Smooth muscle cell (in vitro differentiated cells): ENCODE results near the gene R3HDM4. TPM values are rescaled to one million over a fixed set of nuclear protein-coding genes. Genes with fewer than 3 reads are reported as not detected.

Experiments used
- DNase-seq: peaks from one replicate; lab custom pipeline; 2025; ENCODE audit not compliant: unreplicated experiment; lab: John Stamatoyannopoulos, UW
- H2AFZ ChIP-seq: fragments of 200-600 bp; sonication (generic); 2 replicates; pipeline ENCODE4 v1.6.0; 2016; ENCODE audit warnings: antibody characterized with exemption, low read depth, mild to moderate bottlenecking
- H3F3A ChIP-seq: fragments of 200-600 bp; sonication (generic); 2 replicates; pipeline ENCODE4 v1.6.0; 2017; ENCODE audit warnings: antibody characterized with exemption, low read depth
- H3K27ac ChIP-seq: fragments of 200-600 bp; sonication (generic); 2 replicates; pipeline ENCODE4 v1.5.1; 2016; ENCODE audit warnings: low read depth, mild to moderate bottlenecking
- H3K27me3 ChIP-seq: fragments of 200-600 bp; sonication (generic); 2 replicates; pipeline ENCODE4 v1.6.1; 2016; ENCODE audit warnings: low read depth, mild to moderate bottlenecking
- H3K36me3 ChIP-seq: fragments of 200-600 bp; sonication (generic); 2 replicates; pipeline ENCODE4 v1.5.1; 2016; ENCODE audit warnings: low read depth
- H3K4me1 ChIP-seq: fragments of 200-600 bp; sonication (generic); 2 replicates; pipeline ENCODE4 v1.5.1; 2016; ENCODE audit warnings: low read depth
- H3K4me2 ChIP-seq: fragments of 200-600 bp; sonication (generic); 2 replicates; pipeline ENCODE4 v1.6.0; 2016; ENCODE audit warnings: mild to moderate bottlenecking
- H3K4me3 ChIP-seq: fragments of 200-600 bp; sonication (generic); 2 replicates; pipeline ENCODE4 v1.5.1; 2016; ENCODE audit warnings: mild to moderate bottlenecking
- H3K79me2 ChIP-seq: fragments of 200-600 bp; sonication (generic); 2 replicates; pipeline ENCODE4 v1.6.0; 2016; ENCODE audit warnings: low read depth, mild to moderate bottlenecking
- H3K9ac ChIP-seq: fragments of 200-600 bp; sonication (generic); 2 replicates; pipeline ENCODE4 v1.6.0; 2016; ENCODE audit warnings: low read depth
- H3K9me3 ChIP-seq: fragments of 200-600 bp; sonication (generic); replicated peaks from 2 replicates; pipeline ENCODE4 v1.5.1; 2016; ENCODE audit warnings: low read depth
- H4K20me1 ChIP-seq: fragments of 200-600 bp; sonication (generic); 2 replicates; pipeline ENCODE4 v1.6.0; 2016; ENCODE audit warnings: low read depth
- CTCF ChIP-seq: fragments of 200-600 bp; sonication (generic); IDR thresholded peaks from 2 replicates; pipeline ENCODE4 v1.5.1; 2017; ENCODE audit warnings: borderline replicate concordance, mild to moderate bottlenecking, antibody characterized with exemption; ENCODE audit not compliant: insufficient read depth, poor library complexity, severe bottlenecking
- WGBS: methylation state at CpG from one replicate; pipeline ENCODE4 v1.1.7; 2016; ENCODE audit warnings: low lambda C conversion rate; 5-methylcytosine and 5-hydroxymethylcytosine counted together
- polyA plus RNA-seq: library from polyadenylated mRNA; unstranded; fragments of >200 nt; fragmentation: Nextera tagmentation; extraction: Ambion mirVana; gene quantifications from 2 replicates; pipeline ENCODE4 v1.2.1, GENCODE V29; 2016
- total RNA-seq: library from RNA; depleted of rRNA; stranded (reverse); fragments of >200 nt; gene quantifications from 2 replicates; pipeline ENCODE4 v1.2.3, GENCODE V29; 2014

R3HDM4 gene
- total and polyA plus RNA-seq, 2 experiments from 2014 or later = 42.3 to 69.4 TPM

GRCh38 chr19:906480-906879, 6.5 kb downstream of the R3HDM4 start:
- H3K79me2 ChIP-seq = peaks cover 80% of the 10 kb centered on the region
- H3K27ac ChIP-seq = no peak overlapping the region
- H3K4me2 ChIP-seq = no peak overlapping the region
- H3K4me3 ChIP-seq = no peak overlapping the region
- H3K27me3 ChIP-seq = no peaks in the 10 kb centered on the region
- no peak for DNase-seq
- peaks cover 2% of the 10 kb centered on the region for H3F3A ChIP-seq
- H3K9ac ChIP-seq = no peak overlapping the region
- H3K36me3 ChIP-seq = no peaks in the 10 kb centered on the region
- no peak overlapping the region for H2AFZ ChIP-seq
- H3K4me1 ChIP-seq = peaks cover 4% of the 10 kb centered on the region
- peaks cover 98% of the 10 kb centered on the region for H4K20me1 ChIP-seq
- no peak for TF ChIP-seq CTCF
- H3K9me3 ChIP-seq = no peaks in the 10 kb centered on the region
- over 99% methylated on average over 7 of the region's 7 CpGs for WGBS

GRCh38 chr19:904545-904944, 8.5 kb downstream of the R3HDM4 start:
- Histone ChIP-seq H4K20me1 (peaks cover 96% of the 10 kb centered on the region), H3K4me1 (peaks cover 4% of the 10 kb centered on the region), H3K79me2 (peaks cover 61% of the 10 kb centered on the region), H2AFZ (no peak overlapping the region), H3K4me3 (no peak overlapping the region), H3K27me3 (no peaks in the 10 kb centered on the region), H3K9me3 (no peaks in the 10 kb centered on the region), H3F3A (no peaks in the 10 kb centered on the region), H3K4me2 (no peak overlapping the region), H3K36me3 (no peaks in the 10 kb centered on the region), H3K9ac (no peak overlapping the region), H3K27ac (no peak overlapping the region)
- 97% methylated on average over 8 of the region's 8 CpGs for WGBS
- no peak for TF ChIP-seq CTCF
- no peak for DNase-seq

- WGBS = 79% methylated on average over 30 of the region's 32 CpGs
- Histone ChIP-seq H4K20me1 (peaks cover 95% of the 10 kb centered on the region), H3K27ac (no peak overlapping the region), H3F3A (no peaks in the 10 kb centered on the region), H3K4me3 (no peak overlapping the region), H3K4me2 (no peak overlapping the region), H3K27me3 (no peaks in the 10 kb centered on the region), H3K4me1 (peaks cover 4% of the 10 kb centered on the region), H3K79me2 (peaks cover 50% of the 10 kb centered on the region), H3K9me3 (no peaks in the 10 kb centered on the region), H3K36me3 (no peaks in the 10 kb centered on the region), H2AFZ (no peak overlapping the region), H3K9ac (no peak overlapping the region)
- no peak for DNase-seq
- no peak for TF ChIP-seq CTCF
Measured at GRCh38 chr19:903266-903797, 9.7 kb downstream of the R3HDM4 start.
